ENCODE results near the gene HDC.

HDC gene

GRCh38 chr15:50302581-50302980 is 37.1 kb upstream of the HDC start:
- Histone ChIP-seq H2BK15ac (ENCODE audit: low read depth, poor library complexity, severe bottlenecking) (no peak overlapping the region), H3K9ac (ENCODE audit: low read length) (no peak overlapping the region), H3K4me2 (ENCODE audit: low read length, poor library complexity, severe bottlenecking) (no peak overlapping the region), H3K23ac (ENCODE audit: low read length in 2 of 2) (no peak overlapping the region), H2BK12ac (ENCODE audit: low read length in 2 of 2) (no peak overlapping the region), H3K9me3 (ENCODE audit: control insufficient read depth, low read length) (peaks cover 7% of the 10 kb centered on the region), H3K14ac (ENCODE audit: low read length in 2 of 2) (no peak overlapping the region), H3K4me1 (ENCODE audit: control insufficient read depth, insufficient read depth, low read depth, low read length) (no peaks in the 10 kb centered on the region), H3K4ac (ENCODE audit: low read depth in 1 of 2, low read length in 2 of 2) (no peak overlapping the region), H3K27ac (ENCODE audit: low read length, poor library complexity, severe bottlenecking) (no peak overlapping the region), H3K36me3 (ENCODE audit: control insufficient read depth in 1 of 2, insufficient read depth in 2 of 2, low read depth in 1 of 2, low read length in 2 of 2) (peaks cover 12 to 38% of the 10 kb centered on the region in 2 experiments), H2AK5ac (ENCODE audit: low read length, severe bottlenecking) (no peak overlapping the region), H3K79me1 (replicated peaks; ENCODE audit: low read length, poor library complexity, severe bottlenecking) (peaks cover 4% of the 10 kb centered on the region), H3K4me3 (ENCODE audit: insufficient read depth in 1 of 2, low read depth in 1 of 2, low read length in 2 of 2) (no peak overlapping the region), H2AFZ (ENCODE audit: low read depth, low read length) (no peak overlapping the region), H2BK120ac (ENCODE audit: low read depth, low read length) (no peak overlapping the region), H4K91ac (ENCODE audit: low read length) (no peak overlapping the region), H3K18ac (ENCODE audit: low read depth in 1 of 2, low read length in 2 of 2) (no peak overlapping the region), H4K8ac (ENCODE audit: low read length) (no peak overlapping the region), H3K27me3 (ENCODE audit: control insufficient read depth in 1 of 2, insufficient read depth in 1 of 2, low read length in 2 of 2) (no peaks in the 10 kb centered on the region), H2BK5ac (ENCODE audit: low read depth, low read length, poor library complexity, severe bottlenecking) (no peak overlapping the region)
- WGBS, result no CpG with 5 or more reads among the region's 1 CpG
- no peak for DNase-seq

- Histone ChIP-seq H2AFZ (ENCODE audit: low read depth, low read length) (no peak overlapping the region), H2AK5ac (ENCODE audit: low read length, severe bottlenecking) (no peak overlapping the region), H3K23ac (ENCODE audit: low read length in 2 of 2) (no peak overlapping the region), H3K9me3 (ENCODE audit: control insufficient read depth, low read length) (no peaks in the 10 kb centered on the region), H3K9ac (ENCODE audit: low read length) (no peak overlapping the region), H4K8ac (ENCODE audit: low read length) (no peak overlapping the region), H3K4me3 (ENCODE audit: insufficient read depth in 1 of 2, low read depth in 1 of 2, low read length in 2 of 2) (no peak overlapping the region), H3K4ac (ENCODE audit: low read depth in 1 of 2, low read length in 2 of 2) (no peak overlapping the region), H2BK12ac (ENCODE audit: low read length in 2 of 2) (no peak overlapping the region), H3K79me1 (replicated peaks; ENCODE audit: low read length, poor library complexity, severe bottlenecking) (no peaks in the 10 kb centered on the region), H2BK120ac (ENCODE audit: low read depth, low read length) (no peak overlapping the region), H3K18ac (ENCODE audit: low read depth in 1 of 2, low read length in 2 of 2) (no peak overlapping the region), H3K4me2 (ENCODE audit: low read length, poor library complexity, severe bottlenecking) (no peak overlapping the region), H3K4me1 (ENCODE audit: control insufficient read depth, insufficient read depth, low read depth, low read length) (no peaks in the 10 kb centered on the region), H3K27me3 (ENCODE audit: control insufficient read depth in 1 of 2, insufficient read depth in 1 of 2, low read length in 2 of 2) (no peaks in the 10 kb centered on the region), H2BK15ac (ENCODE audit: low read depth, poor library complexity, severe bottlenecking) (no peak overlapping the region), H3K27ac (ENCODE audit: low read length, poor library complexity, severe bottlenecking) (no peak overlapping the region), H3K14ac (ENCODE audit: low read length in 2 of 2) (no peak overlapping the region), H4K91ac (ENCODE audit: low read length) (no peak overlapping the region), H3K36me3 (ENCODE audit: control insufficient read depth in 1 of 2, insufficient read depth in 2 of 2, low read depth in 1 of 2, low read length in 2 of 2) (peaks cover 12 to 43% of the 10 kb centered on the region in 2 experiments), H2BK5ac (ENCODE audit: low read depth, low read length, poor library complexity, severe bottlenecking) (no peak overlapping the region)
- DNase-seq, result no peak
- WGBS, result 100% methylated on average over 1 of the region's 2 CpGs
Measured at GRCh38 chr15:50298340-50298739, 32.8 kb upstream of the HDC start.

GRCh38 chr15:50295966-50296365 is 30.4 kb upstream of the HDC start:
- peaks cover 12 to 34% of the 10 kb centered on the region in 2 experiments for H3K36me3 ChIP-seq (ENCODE audit: control insufficient read depth in 1 of 2, insufficient read depth in 2 of 2, low read depth in 1 of 2, low read length in 2 of 2)

GRCh38 chr15:50289749-50290148 is 24.2 kb upstream of the HDC start:
- Histone ChIP-seq H2BK5ac (ENCODE audit: low read depth, low read length, poor library complexity, severe bottlenecking) (no peak overlapping the region), H3K27me3 (ENCODE audit: control insufficient read depth in 1 of 2, insufficient read depth in 1 of 2, low read length in 2 of 2) (no peaks in the 10 kb centered on the region), H3K4me3 (ENCODE audit: insufficient read depth in 1 of 2, low read depth in 1 of 2, low read length in 2 of 2) (no peak overlapping the region), H3K4me1 (ENCODE audit: control insufficient read depth, insufficient read depth, low read depth, low read length) (no peaks in the 10 kb centered on the region), H4K91ac (ENCODE audit: low read length) (no peak overlapping the region), H3K18ac (ENCODE audit: low read depth in 1 of 2, low read length in 2 of 2) (no peak overlapping the region), H3K4ac (ENCODE audit: low read depth in 1 of 2, low read length in 2 of 2) (no peak overlapping the region), H3K9me3 (ENCODE audit: control insufficient read depth, low read length) (no peaks in the 10 kb centered on the region), H2AK5ac (ENCODE audit: low read length, severe bottlenecking) (no peak overlapping the region), H3K36me3 (ENCODE audit: control insufficient read depth in 1 of 2, insufficient read depth in 2 of 2, low read depth in 1 of 2, low read length in 2 of 2) (peaks cover 5 to 56% of the 10 kb centered on the region in 2 experiments), H3K14ac (ENCODE audit: low read length in 2 of 2) (no peak overlapping the region), H3K79me1 (replicated peaks; ENCODE audit: low read length, poor library complexity, severe bottlenecking) (peaks cover 6% of the 10 kb centered on the region), H3K23ac (ENCODE audit: low read length in 2 of 2) (no peak overlapping the region), H4K8ac (ENCODE audit: low read length) (no peak overlapping the region), H2AFZ (ENCODE audit: low read depth, low read length) (no peak overlapping the region), H3K9ac (ENCODE audit: low read length) (no peak overlapping the region), H2BK15ac (ENCODE audit: low read depth, poor library complexity, severe bottlenecking) (no peak overlapping the region), H3K4me2 (ENCODE audit: low read length, poor library complexity, severe bottlenecking) (no peak overlapping the region), H2BK120ac (ENCODE audit: low read depth, low read length) (no peak overlapping the region), H2BK12ac (ENCODE audit: low read length in 2 of 2) (no peak overlapping the region), H3K27ac (ENCODE audit: low read length, poor library complexity, severe bottlenecking) (no peak overlapping the region)
- DNase-seq, result no peak
- no CpG with 5 or more reads among the region's 2 CpGs for WGBS

More at GRCh38 chr15:50295966-50296365, 30.4 kb upstream of the HDC start:
- Histone ChIP-seq H2AK5ac (ENCODE audit: low read length, severe bottlenecking) (no peak overlapping the region), H3K27me3 (ENCODE audit: control insufficient read depth in 1 of 2, insufficient read depth in 1 of 2, low read length in 2 of 2) (no peaks in the 10 kb centered on the region), H3K4me1 (ENCODE audit: control insufficient read depth, insufficient read depth, low read depth, low read length) (no peaks in the 10 kb centered on the region), H2BK5ac (ENCODE audit: low read depth, low read length, poor library complexity, severe bottlenecking) (no peak overlapping the region), H2BK120ac (ENCODE audit: low read depth, low read length) (no peak overlapping the region), H2AFZ (ENCODE audit: low read depth, low read length) (no peak overlapping the region), H3K27ac (ENCODE audit: low read length, poor library complexity, severe bottlenecking) (no peak overlapping the region), H2BK15ac (ENCODE audit: low read depth, poor library complexity, severe bottlenecking) (no peak overlapping the region), H3K18ac (ENCODE audit: low read depth in 1 of 2, low read length in 2 of 2) (no peak overlapping the region), H3K9ac (ENCODE audit: low read length) (no peak overlapping the region), H3K79me1 (replicated peaks; ENCODE audit: low read length, poor library complexity, severe bottlenecking) (peaks cover 1% of the 10 kb centered on the region), H4K8ac (ENCODE audit: low read length) (no peak overlapping the region), H4K91ac (ENCODE audit: low read length) (no peak overlapping the region), H3K14ac (ENCODE audit: low read length in 2 of 2) (no peak overlapping the region), H3K9me3 (ENCODE audit: control insufficient read depth, low read length) (no peaks in the 10 kb centered on the region), H3K23ac (ENCODE audit: low read length in 2 of 2) (no peak overlapping the region), H3K4ac (ENCODE audit: low read depth in 1 of 2, low read length in 2 of 2) (no peak overlapping the region), H3K4me3 (ENCODE audit: insufficient read depth in 1 of 2, low read depth in 1 of 2, low read length in 2 of 2) (no peak overlapping the region), H2BK12ac (ENCODE audit: low read length in 2 of 2) (no peak overlapping the region), H3K4me2 (ENCODE audit: low read length, poor library complexity, severe bottlenecking) (no peak overlapping the region)
- 100% methylated on average over 1 of the region's 1 CpG for WGBS
- DNase-seq, result no peak

Data from mesenchymal stem cell (in vitro differentiated cells and primary cell).